MCF 10A (cell line): ENCODE results near the gene ZNF627. TPM values are rescaled to one million over a fixed set of nuclear protein-coding genes. Genes with fewer than 3 reads are reported as not detected.
"Not testable (repeated sequence)": the region's sequence is repeated elsewhere in the genome, so short reads cannot be mapped to it uniquely, and the experiment has no call there.

Source experiments
- BruUV-seq: library from RNA; stranded (reverse); fragments of 400-500 nt; replicated peaks from 2 replicates; lab custom pipeline; 2021; lab: Mats Ljungman, UMichigan
- CTCF ChIA-PET: fragments of 300-600 bp; sonication (Branson Sonifier 250); formaldehyde crosslinking; extraction: SDS; loops from one replicate; lab custom pipeline; 2021; ENCODE audit warnings: antibody characterized with exemption, inconsistent platforms; lab: Yijun Ruan, JAX
- POLR2A ChIA-PET: fragments of 300-600, 350-650 bp; sonication (Branson Sonifier 250); formaldehyde crosslinking; extraction: SDS; loops from one replicate; lab custom pipeline; 2020; ENCODE audit warnings: antibody characterized with exemption, inconsistent platforms; lab: Yijun Ruan, JAX
- DNase-seq: peaks from one replicate; pipeline ENCODE4 v3.0.0-alpha.2; 2018; ENCODE audit not compliant: unreplicated experiment
- H3K27ac Mint-ChIP-seq: one replicate; pipeline ENCODE4 v1.8.0; 2022; ENCODE audit warnings: mild to moderate bottlenecking, low read depth, mixed read lengths; ENCODE audit not compliant: unreplicated experiment
- H3K27me3 Mint-ChIP-seq: one replicate; pipeline ENCODE4 v1.8.0; 2022; ENCODE audit warnings: mixed read lengths; ENCODE audit not compliant: insufficient read depth, unreplicated experiment
- H3K36me3 Mint-ChIP-seq: one replicate; pipeline ENCODE4 v1.8.0; 2022; ENCODE audit warnings: mild to moderate bottlenecking, moderate library complexity, mixed read lengths; ENCODE audit not compliant: insufficient read depth, unreplicated experiment
- H3K4me1 Mint-ChIP-seq: one replicate; pipeline ENCODE4 v1.8.0; 2022; ENCODE audit warnings: mixed read lengths; ENCODE audit not compliant: insufficient read depth, unreplicated experiment
- H3K4me3 Mint-ChIP-seq: one replicate; pipeline ENCODE4 v1.8.0; 2022; ENCODE audit warnings: mild to moderate bottlenecking, moderate library complexity, mixed read lengths; ENCODE audit not compliant: unreplicated experiment
- H3K9me3 Mint-ChIP-seq: one replicate; pipeline ENCODE4 v1.8.0; 2022; ENCODE audit warnings: mixed read lengths; ENCODE audit not compliant: unreplicated experiment
- intact Hi-C: fragments of 100-400 bp; cut with micrococcal nuclease; formaldehyde crosslinking; loops from 2 replicates; pipeline ENCODE4 v1.14.1; 2022
- total RNA-seq: library from RNA; stranded (reverse); gene quantifications from 2 replicates; pipeline ENCODE4 v1.2.3, GENCODE V29; 2022
- TF ChIP-seq, protein P1 (sequence below): fragments of 200-600 bp; IDR thresholded peaks from one replicate; pipeline ENCODE4 v1.8.0; 2022; ENCODE audit warnings: antibody characterized with exemption, mild to moderate bottlenecking; ENCODE audit not compliant: unreplicated experiment

Gene ZNF627
- total RNA-seq, 1 experiment from 2014 or later = 8.7 TPM

DNA sequence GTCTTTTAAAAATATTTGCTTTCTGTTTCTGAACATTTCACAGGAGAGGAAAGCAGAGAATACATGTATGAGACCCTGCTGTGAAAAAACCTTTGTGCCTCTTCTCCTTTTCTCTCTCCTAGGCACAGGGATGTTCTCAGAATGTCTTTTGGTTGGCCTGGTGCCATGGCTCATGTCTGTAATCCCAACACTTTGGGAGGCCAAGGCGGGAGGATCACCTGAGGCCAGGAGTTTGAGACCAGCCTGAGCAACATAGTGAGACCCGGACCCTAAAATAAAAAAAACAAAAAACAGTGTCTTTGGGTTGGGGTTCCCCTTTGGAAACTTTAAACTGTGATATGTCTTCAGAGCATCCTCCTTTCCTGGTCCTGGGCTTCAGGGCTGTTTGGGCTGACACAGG lies 1.5 kb downstream of the ZNF627 start:
- Mint-ChIP-seq H3K4me1 (peaks cover 10% of the 10 kb centered on the region), H3K9me3 (no peaks in the 10 kb centered on the region), H3K27me3 (no peaks in the 10 kb centered on the region), H3K27ac (peak overlapping the region; percentile 92), H3K36me3 (peaks cover 33% of the 10 kb centered on the region), H3K4me3 (peak overlapping the region; percentile 82)
- intact Hi-C loops = no loop called here
- DNase-seq = no peak
- BruUV-seq = no TSS peak
- ChIA-PET POLR2A (interaction anchor here (0.6 to 0.7 kb wide), 2 partner anchors 206 to 637 kb away, joined by 3 to 4 read pairs; no protein-coding TSS in a partner anchor), CTCF (interaction anchor here (1.1 kb wide), 1 partner anchor 11 kb away, joined by 3 read pairs; no protein-coding TSS in a partner anchor)
- TF ChIP-seq, protein P1, sequence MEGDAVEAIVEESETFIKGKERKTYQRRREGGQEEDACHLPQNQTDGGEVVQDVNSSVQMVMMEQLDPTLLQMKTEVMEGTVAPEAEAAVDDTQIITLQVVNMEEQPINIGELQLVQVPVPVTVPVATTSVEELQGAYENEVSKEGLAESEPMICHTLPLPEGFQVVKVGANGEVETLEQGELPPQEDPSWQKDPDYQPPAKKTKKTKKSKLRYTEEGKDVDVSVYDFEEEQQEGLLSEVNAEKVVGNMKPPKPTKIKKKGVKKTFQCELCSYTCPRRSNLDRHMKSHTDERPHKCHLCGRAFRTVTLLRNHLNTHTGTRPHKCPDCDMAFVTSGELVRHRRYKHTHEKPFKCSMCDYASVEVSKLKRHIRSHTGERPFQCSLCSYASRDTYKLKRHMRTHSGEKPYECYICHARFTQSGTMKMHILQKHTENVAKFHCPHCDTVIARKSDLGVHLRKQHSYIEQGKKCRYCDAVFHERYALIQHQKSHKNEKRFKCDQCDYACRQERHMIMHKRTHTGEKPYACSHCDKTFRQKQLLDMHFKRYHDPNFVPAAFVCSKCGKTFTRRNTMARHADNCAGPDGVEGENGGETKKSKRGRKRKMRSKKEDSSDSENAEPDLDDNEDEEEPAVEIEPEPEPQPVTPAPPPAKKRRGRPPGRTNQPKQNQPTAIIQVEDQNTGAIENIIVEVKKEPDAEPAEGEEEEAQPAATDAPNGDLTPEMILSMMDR = no peak

GRCh38 chr19:11599704-11600103 lies 2.4 kb downstream of the ZNF627 start:
- peaks cover 38% of the 10 kb centered on the region for H3K36me3 Mint-ChIP-seq
- H3K27me3 Mint-ChIP-seq, DNase-seq, BruUV-seq, H3K27ac Mint-ChIP-seq, H3K9me3 Mint-ChIP-seq, intact Hi-C loops, H3K4me3 Mint-ChIP-seq: not testable (repeated sequence)
- ChIA-PET CTCF (interaction anchor here (0.6 to 1.1 kb wide), 2 partner anchors 12 to 42 kb away, joined by 3 read pairs; no protein-coding TSS in a partner anchor), POLR2A (interaction anchor here (0.6 to 0.7 kb wide), 2 partner anchors 205 to 638 kb away, joined by 3 to 4 read pairs; no protein-coding TSS in a partner anchor)
- peaks cover 10% of the 10 kb centered on the region for H3K4me1 Mint-ChIP-seq

- TF ChIP-seq, protein P1 = no peak
- H3K27ac Mint-ChIP-seq = no peak overlapping the region
- H3K27me3 Mint-ChIP-seq = no peaks in the 10 kb centered on the region
- intact Hi-C loops = no loop called here
- H3K9me3 Mint-ChIP-seq = peaks cover 7% of the 10 kb centered on the region
- ChIA-PET POLR2A (interaction anchor here (1.8 kb wide), 1 partner anchor 9 kb away, joined by 4 read pairs; no protein-coding TSS in a partner anchor), CTCF (no interaction called here)
- no TSS peak for BruUV-seq
- no peak overlapping the region for H3K4me3 Mint-ChIP-seq
- H3K36me3 Mint-ChIP-seq = peaks cover 38% of the 10 kb centered on the region
- peaks cover 4% of the 10 kb centered on the region for H3K4me1 Mint-ChIP-seq
- DNase-seq = no peak
Measured at GRCh38 chr19:11606484-11606883, 9.2 kb downstream of the ZNF627 start.

DNA sequence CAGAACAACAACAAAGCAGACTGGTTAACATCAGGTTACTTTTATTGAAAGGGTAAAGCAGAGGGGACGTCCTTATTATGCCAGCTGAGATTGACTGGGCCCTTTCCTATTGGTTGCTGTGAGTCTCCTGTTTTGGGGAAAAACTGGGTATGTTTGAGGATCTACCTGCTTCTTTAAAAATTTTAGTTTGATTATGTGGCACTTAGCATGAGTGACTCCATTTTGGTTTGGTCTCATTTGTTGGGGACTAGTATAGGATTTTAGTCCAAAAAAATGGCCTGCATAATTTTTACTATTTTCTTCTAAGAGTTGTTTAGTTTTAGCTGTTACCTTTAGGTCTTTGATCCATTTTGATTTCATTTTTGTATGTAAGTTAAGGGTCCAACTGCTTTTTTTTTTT lies 14.4 kb downstream of the ZNF627 start:
- DNase-seq = no peak
- Mint-ChIP-seq H3K9me3 (peaks cover 7% of the 10 kb centered on the region), H3K27me3 (no peaks in the 10 kb centered on the region), H3K36me3 (peaks cover 41% of the 10 kb centered on the region), H3K27ac (no peak overlapping the region), H3K4me1 (no peaks in the 10 kb centered on the region), H3K4me3 (no peak overlapping the region)
- ChIA-PET POLR2A (no interaction called here), CTCF (interaction anchor here (0.7 kb wide), 1 partner anchor 571 kb away, joined by 3 read pairs; no protein-coding TSS in a partner anchor)
- intact Hi-C loops = no loop called here
- no TSS peak for BruUV-seq
- TF ChIP-seq, protein P1 = no peak
